Stimulated activated CD4-positive, alpha-beta T cell treated with anti-CD3 and anti-CD28 coated beads, Interleukin-4, amount 100 ng/mL, for 4 hours (primary cell): ENCODE data around the gene ODAPH.

Experiments used
- DNase-seq, 2 experiments: peaks; one replicate each; pipeline ENCODE4 v3.0.0-alpha.2; 2020

ODAPH gene

GRCh38 chr4:75545526-75545925, 10.3 kb upstream of the ODAPH start:
- no peak for DNase-seq

- no peak for DNase-seq
Measured at GRCh38 chr4:75547647-75548387, 8.0 kb upstream of the ODAPH start.

- no peak for DNase-seq
Measured at GRCh38 chr4:75549019-75549418, 6.8 kb upstream of the ODAPH start.

GRCh38 chr4:75552452-75552851, 3.4 kb upstream of the ODAPH start:
- DNase-seq = no peak

GRCh38 chr4:75557696-75558095, 1.8 kb downstream of the ODAPH start:
- no peak for DNase-seq

- DNase-seq = no peak
Measured at GRCh38 chr4:75561789-75562188, 5.9 kb downstream of the ODAPH start.

- DNase-seq = no peak
Measured at GRCh38 chr4:75564023-75564422, 8.2 kb downstream of the ODAPH start.

- DNase-seq = no peak
Measured at GRCh38 chr4:75565481-75565880, 9.6 kb downstream of the ODAPH start.

GRCh38 chr4:75566911-75567310, 11.0 kb downstream of the ODAPH start:
- DNase-seq = no peak

- DNase-seq = no peak
Measured at GRCh38 chr4:75567725-75568124, 11.9 kb downstream of the ODAPH start.

- no peak for DNase-seq
Measured at GRCh38 chr4:75584067-75584466, 28.2 kb downstream of the ODAPH start.

- no peak for DNase-seq
Measured at GRCh38 chr4:75593393-75593792, 37.5 kb downstream of the ODAPH start.

- no peak for DNase-seq
Measured at GRCh38 chr4:75596061-75596460, 40.2 kb downstream of the ODAPH start.

- DNase-seq = no peak
Measured at GRCh38 chr4:75598390-75598789, 42.5 kb downstream of the ODAPH start.

GRCh38 chr4:75599647-75600046, 43.8 kb downstream of the ODAPH start:
- DNase-seq = no peak

GRCh38 chr4:75605928-75606327, 50.1 kb downstream of the ODAPH start:
- DNase-seq = no peak

GRCh38 chr4:75612306-75612705, 56.4 kb downstream of the ODAPH start:
- DNase-seq = no peak
